Smooth muscle cell (in vitro differentiated cells): ENCODE measurements around the gene SCARB1. TPM values are rescaled to one million over a fixed set of nuclear protein-coding genes. Genes with fewer than 3 reads are reported as not detected.

ENCODE experiments used
- DNase-seq: peaks from one replicate; lab custom pipeline; 2025; ENCODE audit not compliant: unreplicated experiment; lab: John Stamatoyannopoulos, UW
- H2AFZ ChIP-seq: fragments of 200-600 bp; sonication (generic); 2 replicates; pipeline ENCODE4 v1.6.0; 2016; ENCODE audit warnings: antibody characterized with exemption, low read depth, mild to moderate bottlenecking
- H3F3A ChIP-seq: fragments of 200-600 bp; sonication (generic); 2 replicates; pipeline ENCODE4 v1.6.0; 2017; ENCODE audit warnings: antibody characterized with exemption, low read depth
- H3K27ac ChIP-seq: fragments of 200-600 bp; sonication (generic); 2 replicates; pipeline ENCODE4 v1.5.1; 2016; ENCODE audit warnings: low read depth, mild to moderate bottlenecking
- H3K27me3 ChIP-seq: fragments of 200-600 bp; sonication (generic); 2 replicates; pipeline ENCODE4 v1.6.1; 2016; ENCODE audit warnings: low read depth, mild to moderate bottlenecking
- H3K36me3 ChIP-seq: fragments of 200-600 bp; sonication (generic); 2 replicates; pipeline ENCODE4 v1.5.1; 2016; ENCODE audit warnings: low read depth
- H3K4me1 ChIP-seq: fragments of 200-600 bp; sonication (generic); 2 replicates; pipeline ENCODE4 v1.5.1; 2016; ENCODE audit warnings: low read depth
- H3K4me2 ChIP-seq: fragments of 200-600 bp; sonication (generic); 2 replicates; pipeline ENCODE4 v1.6.0; 2016; ENCODE audit warnings: mild to moderate bottlenecking
- H3K4me3 ChIP-seq: fragments of 200-600 bp; sonication (generic); 2 replicates; pipeline ENCODE4 v1.5.1; 2016; ENCODE audit warnings: mild to moderate bottlenecking
- H3K79me2 ChIP-seq: fragments of 200-600 bp; sonication (generic); 2 replicates; pipeline ENCODE4 v1.6.0; 2016; ENCODE audit warnings: low read depth, mild to moderate bottlenecking
- H3K9ac ChIP-seq: fragments of 200-600 bp; sonication (generic); 2 replicates; pipeline ENCODE4 v1.6.0; 2016; ENCODE audit warnings: low read depth
- H3K9me3 ChIP-seq: fragments of 200-600 bp; sonication (generic); replicated peaks from 2 replicates; pipeline ENCODE4 v1.5.1; 2016; ENCODE audit warnings: low read depth
- H4K20me1 ChIP-seq: fragments of 200-600 bp; sonication (generic); 2 replicates; pipeline ENCODE4 v1.6.0; 2016; ENCODE audit warnings: low read depth
- CTCF ChIP-seq: fragments of 200-600 bp; sonication (generic); IDR thresholded peaks from 2 replicates; pipeline ENCODE4 v1.5.1; 2017; ENCODE audit warnings: borderline replicate concordance, mild to moderate bottlenecking, antibody characterized with exemption; ENCODE audit not compliant: insufficient read depth, poor library complexity, severe bottlenecking
- WGBS: methylation state at CpG from one replicate; pipeline ENCODE4 v1.1.7; 2016; ENCODE audit warnings: low lambda C conversion rate; 5-methylcytosine and 5-hydroxymethylcytosine counted together
- polyA plus RNA-seq: library from polyadenylated mRNA; unstranded; fragments of >200 nt; fragmentation: Nextera tagmentation; extraction: Ambion mirVana; gene quantifications from 2 replicates; pipeline ENCODE4 v1.2.1, GENCODE V29; 2016
- total RNA-seq: library from RNA; depleted of rRNA; stranded (reverse); fragments of >200 nt; gene quantifications from 2 replicates; pipeline ENCODE4 v1.2.3, GENCODE V29; 2014

Gene SCARB1
- total and polyA plus RNA-seq, 2 experiments from 2014 or later = 6.8 to 10.1 TPM

GRCh38 chr12:124855275-124855957, 8.2 kb downstream of the SCARB1 start:
- 83% methylated on average over 15 of the region's 15 CpGs for WGBS
- no peak overlapping the region for H3K4me3 ChIP-seq
- H3F3A ChIP-seq = no peaks in the 10 kb centered on the region
- no peak overlapping the region for H3K27ac ChIP-seq
- H3K79me2 ChIP-seq = no peaks in the 10 kb centered on the region
- DNase-seq = no peak
- H4K20me1 ChIP-seq = no peaks in the 10 kb centered on the region
- H3K9me3 ChIP-seq = no peaks in the 10 kb centered on the region
- H3K4me2 ChIP-seq = no peak overlapping the region
- H3K36me3 ChIP-seq = no peaks in the 10 kb centered on the region
- no peaks in the 10 kb centered on the region for H3K4me1 ChIP-seq
- H3K27me3 ChIP-seq = no peaks in the 10 kb centered on the region
- H2AFZ ChIP-seq = no peak overlapping the region
- H3K9ac ChIP-seq = no peak overlapping the region
- TF ChIP-seq CTCF = no peak

- Histone ChIP-seq H3K9me3 (no peaks in the 10 kb centered on the region), H2AFZ (no peak overlapping the region), H3K4me1 (no peaks in the 10 kb centered on the region), H3K36me3 (no peaks in the 10 kb centered on the region), H3K4me3 (no peak overlapping the region), H3F3A (no peaks in the 10 kb centered on the region), H3K4me2 (no peak overlapping the region), H3K9ac (no peak overlapping the region), H3K79me2 (no peaks in the 10 kb centered on the region), H3K27ac (no peak overlapping the region), H3K27me3 (no peaks in the 10 kb centered on the region), H4K20me1 (no peaks in the 10 kb centered on the region)
- no peak for DNase-seq
- TF ChIP-seq CTCF = no peak
- 97% methylated on average over 11 of the region's 11 CpGs for WGBS
Observed at GRCh38 chr12:124854637-124855184, 9.0 kb downstream of the SCARB1 start.

GRCh38 chr12:124853781-124854636, 9.7 kb downstream of the SCARB1 start:
- no peak for TF ChIP-seq CTCF
- H3K4me1 ChIP-seq = no peaks in the 10 kb centered on the region
- no peak overlapping the region for H2AFZ ChIP-seq
- H4K20me1 ChIP-seq = no peaks in the 10 kb centered on the region
- DNase-seq = no peak
- 91% methylated on average over 23 of the region's 24 CpGs for WGBS
- H3K36me3 ChIP-seq = no peaks in the 10 kb centered on the region
- no peak overlapping the region for H3K9ac ChIP-seq
- no peaks in the 10 kb centered on the region for H3F3A ChIP-seq
- no peak overlapping the region for H3K27ac ChIP-seq
- no peaks in the 10 kb centered on the region for H3K79me2 ChIP-seq
- no peak overlapping the region for H3K4me3 ChIP-seq
- no peaks in the 10 kb centered on the region for H3K9me3 ChIP-seq
- no peaks in the 10 kb centered on the region for H3K27me3 ChIP-seq
- H3K4me2 ChIP-seq = no peak overlapping the region
